Dedifferentiated amniotic fluid mesenchymal stem cell (primary cell): ENCODE results near the gene GPT2.

ENCODE experiments used
- DNase-seq: peaks from one replicate; pipeline ENCODE4 v3.0.0-alpha.2; 2016; ENCODE audit errors: extremely low spot score

Gene GPT2

DNA sequence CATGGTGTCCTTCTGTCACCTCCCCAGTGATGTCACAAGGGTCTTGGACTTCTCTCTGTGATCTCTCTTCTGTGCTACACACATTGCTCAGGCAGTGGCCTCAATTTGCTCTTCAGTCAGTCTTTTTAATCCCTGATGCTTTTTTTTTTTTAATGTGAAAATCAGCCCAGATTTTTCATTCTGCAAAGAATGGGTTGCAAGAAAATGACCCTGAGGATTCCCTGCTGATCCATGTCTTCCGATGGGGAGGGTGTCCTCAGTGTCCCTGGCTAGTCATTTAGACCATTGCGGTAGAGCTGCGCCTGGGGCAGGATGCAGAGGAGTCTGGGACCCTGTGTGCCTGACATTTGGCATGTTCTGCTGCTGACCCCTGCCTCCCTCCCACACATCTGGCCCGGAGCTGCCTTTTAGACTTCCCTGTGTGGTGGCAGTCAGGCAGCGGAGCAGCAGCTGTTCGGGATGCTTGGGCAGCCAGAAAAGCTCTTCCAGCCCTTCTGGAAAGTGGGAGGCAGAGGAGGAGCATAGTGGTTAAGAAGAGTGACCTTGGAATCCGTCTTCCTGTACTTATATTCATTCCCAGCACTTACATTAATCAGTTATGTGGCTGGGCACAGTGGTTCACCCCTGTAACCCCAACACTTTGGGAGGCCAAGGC lies 12.3 kb downstream of the GPT2 start:
- DNase-seq = no peak

DNA sequence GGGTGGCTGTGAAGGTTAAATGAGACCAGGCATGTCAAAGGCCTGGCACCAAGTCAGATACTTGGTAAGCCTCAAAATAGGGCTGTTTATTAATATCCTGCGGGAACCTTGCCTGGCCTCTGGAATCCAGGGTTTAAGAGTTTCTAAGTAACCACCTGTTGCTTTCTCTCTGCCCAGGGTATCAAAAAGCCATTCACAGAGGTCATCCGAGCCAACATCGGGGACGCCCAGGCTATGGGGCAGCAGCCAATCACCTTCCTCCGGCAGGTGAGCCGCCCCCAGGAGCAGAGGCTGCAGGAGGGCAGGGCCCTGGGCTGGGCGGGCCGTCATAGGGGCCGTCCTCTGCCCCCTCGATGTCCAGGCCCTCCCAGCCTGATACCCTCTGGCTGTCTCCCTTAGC lies 13.3 kb downstream of the GPT2 start:
- no peak for DNase-seq

DNA sequence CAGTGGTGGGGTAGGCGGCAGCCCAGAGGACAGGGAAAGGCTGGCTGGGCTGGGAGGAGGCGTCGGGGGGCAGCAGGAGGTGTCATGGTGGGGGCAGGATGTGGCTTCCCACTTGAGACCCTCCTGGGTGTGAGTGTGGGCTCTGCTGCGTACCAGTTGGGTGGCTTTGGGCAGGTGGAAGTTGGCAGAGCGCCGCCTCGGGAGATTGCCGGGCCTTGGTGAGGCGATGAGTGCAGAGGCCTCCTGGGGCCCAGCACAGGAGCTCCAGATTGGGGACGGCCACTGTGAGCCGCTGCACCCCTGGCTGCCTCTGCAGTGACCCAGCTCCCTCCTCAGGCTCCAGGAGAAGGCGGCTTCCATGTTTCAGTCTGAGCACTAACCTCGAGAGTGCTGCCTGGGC lies 13.8 kb downstream of the GPT2 start:
- DNase-seq = no peak

DNA sequence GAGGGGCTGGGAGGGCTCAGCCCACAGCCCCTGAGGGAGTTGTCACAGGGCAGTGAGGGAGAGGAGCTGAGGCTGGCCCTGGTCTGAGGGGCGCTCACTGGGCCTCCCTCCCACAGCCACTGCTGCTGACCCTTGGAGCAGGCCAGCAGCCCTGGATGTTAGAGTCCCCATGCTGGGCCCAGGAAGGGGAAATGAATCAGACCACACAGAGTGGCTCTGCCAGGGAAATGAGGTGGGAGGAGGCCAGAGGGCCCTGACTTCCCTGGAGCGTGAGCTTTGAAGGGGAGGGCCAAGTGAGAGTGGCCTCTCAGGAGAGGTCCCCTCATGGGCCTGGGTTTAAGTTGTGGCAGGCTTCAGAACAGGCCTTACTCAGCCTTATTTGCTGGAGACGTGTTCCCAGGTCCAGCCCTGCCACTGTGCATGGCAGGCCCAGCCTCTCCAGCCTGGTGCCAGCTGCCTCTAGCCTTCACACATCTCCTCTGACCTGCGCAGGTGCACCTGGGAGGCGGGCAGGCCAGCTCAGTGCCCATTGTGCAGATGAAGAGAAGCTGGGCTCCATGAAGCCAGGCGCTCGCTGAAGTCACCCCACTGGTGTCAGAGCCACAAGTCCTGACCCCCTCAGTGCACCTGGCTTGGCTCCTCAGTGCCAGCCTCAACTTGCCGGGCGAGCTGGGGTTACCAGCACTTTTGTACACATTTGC lies 15.4 kb downstream of the GPT2 start:
- DNase-seq = no peak

DNA sequence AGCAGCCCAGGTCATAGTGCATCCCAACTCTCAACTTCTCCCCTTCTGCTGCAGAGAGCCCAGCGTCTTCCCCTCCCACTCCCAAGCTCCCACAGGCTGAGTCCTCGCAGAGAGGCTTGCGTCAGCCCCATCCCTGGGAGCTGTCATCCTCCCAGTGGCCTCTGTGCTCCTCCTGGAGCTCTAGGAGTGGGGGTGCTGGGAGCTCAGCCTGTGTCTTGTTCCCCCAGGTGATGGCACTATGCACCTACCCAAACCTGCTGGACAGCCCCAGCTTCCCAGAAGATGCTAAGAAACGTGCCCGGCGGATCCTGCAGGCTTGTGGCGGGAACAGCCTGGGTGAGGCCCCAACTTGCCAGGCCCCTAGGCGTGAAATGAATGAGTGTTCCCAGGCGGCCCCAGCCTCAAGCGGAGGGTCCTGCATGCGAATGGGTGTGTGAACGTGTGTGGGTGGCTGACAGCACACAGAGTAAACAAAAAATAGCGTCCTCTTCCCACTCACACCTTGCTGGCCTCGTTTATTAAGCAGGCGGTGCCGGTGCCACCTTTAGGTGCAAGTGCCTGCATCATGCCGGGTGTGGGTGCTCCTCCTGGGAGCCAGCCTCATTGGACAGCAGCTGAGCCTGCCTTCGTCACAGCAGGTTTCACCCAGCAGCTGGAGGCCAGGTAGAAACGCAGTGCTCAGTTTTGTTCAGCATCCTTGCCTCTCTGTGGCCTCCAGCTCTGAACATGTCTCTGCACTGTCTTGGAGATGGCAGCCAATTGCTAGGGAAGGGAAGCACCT lies 16.5 kb downstream of the GPT2 start:
- DNase-seq = no peak

DNA sequence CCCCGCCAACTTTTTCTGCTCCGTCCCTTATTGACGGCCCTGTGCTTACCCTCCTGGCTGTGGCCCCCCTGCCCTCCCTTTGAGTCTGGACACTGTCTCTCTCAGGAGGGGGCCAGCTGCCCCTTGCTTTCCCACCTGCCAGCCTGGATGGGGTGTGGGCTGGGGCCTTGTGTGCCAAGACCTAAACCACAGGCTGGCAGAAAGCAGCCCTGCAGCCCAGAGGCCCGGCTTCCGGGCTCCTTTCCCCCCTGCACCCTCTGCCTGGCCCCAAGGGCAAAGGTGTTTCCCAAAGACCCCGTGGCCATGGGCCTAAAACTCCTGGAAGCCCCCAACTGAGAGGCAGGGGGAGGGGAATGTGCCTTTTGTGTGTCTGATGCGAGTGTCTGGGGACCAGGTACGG lies 17.5 kb downstream of the GPT2 start:
- DNase-seq = no peak

DNA sequence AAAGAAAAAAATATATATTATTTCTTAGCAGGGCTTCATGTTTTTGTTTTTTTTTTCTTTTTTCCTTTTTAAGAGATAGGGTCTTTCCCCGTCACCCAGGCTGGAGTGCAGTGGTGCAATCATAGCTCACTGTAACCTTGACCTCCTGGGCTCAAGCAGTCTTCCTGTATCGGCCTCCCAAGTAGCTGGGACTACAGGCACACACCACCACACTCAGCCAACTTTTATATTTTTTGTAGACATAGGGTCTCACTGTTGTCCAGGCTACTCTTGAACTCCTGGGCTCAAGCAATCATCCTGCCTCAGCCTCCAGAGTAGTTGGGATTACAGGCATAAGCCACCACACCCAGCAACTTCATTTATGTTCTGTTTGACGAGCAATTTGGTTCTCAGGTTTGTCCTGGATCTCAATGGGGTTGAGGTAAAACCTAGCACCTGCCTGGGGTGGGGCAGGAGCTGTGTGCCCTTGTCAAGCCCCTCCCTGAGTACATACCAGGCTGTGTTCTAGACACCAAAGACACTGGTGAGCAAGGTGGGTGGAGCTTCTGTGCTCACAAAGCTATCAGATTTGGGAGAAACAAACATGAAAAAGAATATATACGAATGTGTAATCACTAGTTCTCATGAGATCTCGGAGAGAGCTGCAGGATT lies 19.2 kb downstream of the GPT2 start:
- no peak for DNase-seq

DNA sequence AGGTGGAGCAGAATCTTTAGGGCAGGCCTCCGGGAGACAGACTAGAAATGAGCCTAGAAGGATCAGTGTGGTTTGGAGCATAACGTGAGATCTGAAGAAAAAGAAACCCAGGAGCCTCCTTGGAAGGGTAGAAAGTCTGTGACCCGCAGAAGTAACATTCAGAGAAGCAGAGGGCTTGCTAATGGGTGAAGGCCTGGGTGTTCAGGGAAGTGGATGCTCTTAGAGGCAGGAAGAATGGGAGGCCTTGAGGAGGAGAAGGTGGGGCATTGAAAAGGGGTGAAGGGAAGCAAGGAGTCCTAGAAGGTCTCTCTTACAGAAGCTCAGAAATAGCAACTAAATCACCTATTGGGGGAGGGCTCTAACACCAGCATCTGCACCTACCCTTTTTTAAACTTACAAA lies 20.3 kb downstream of the GPT2 start:
- DNase-seq = no peak

DNA sequence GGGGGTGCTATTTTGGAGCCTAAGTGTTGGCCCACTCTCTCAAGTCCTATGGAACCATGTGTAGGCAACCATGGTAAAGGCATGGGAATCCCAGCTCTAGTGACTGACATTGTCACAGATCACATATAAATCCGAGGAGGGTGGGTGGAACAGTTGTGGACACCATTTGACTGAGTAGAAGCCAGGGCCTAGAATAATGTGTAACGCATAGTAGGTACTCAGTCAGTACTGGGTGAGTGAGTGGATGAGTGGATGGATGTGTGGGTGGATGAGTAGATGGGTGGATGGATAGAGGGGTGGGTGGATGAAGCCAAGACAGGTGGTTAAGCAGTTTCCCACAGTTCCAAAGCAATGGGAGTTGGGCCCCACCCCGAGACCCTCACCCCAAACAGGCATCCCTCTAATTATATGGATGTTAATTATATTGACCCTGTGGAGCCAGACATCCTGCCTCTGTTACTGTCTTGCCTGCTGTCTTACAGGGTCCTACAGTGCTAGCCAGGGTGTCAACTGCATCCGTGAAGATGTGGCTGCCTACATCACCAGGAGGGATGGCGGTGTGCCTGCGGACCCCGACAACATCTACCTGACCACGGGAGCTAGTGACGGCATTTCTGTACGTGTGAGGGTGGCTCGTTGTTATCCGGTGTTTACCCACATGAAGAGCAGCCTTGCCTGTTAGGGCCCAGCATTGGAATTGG lies 22.3 kb downstream of the GPT2 start:
- no peak for DNase-seq

DNA sequence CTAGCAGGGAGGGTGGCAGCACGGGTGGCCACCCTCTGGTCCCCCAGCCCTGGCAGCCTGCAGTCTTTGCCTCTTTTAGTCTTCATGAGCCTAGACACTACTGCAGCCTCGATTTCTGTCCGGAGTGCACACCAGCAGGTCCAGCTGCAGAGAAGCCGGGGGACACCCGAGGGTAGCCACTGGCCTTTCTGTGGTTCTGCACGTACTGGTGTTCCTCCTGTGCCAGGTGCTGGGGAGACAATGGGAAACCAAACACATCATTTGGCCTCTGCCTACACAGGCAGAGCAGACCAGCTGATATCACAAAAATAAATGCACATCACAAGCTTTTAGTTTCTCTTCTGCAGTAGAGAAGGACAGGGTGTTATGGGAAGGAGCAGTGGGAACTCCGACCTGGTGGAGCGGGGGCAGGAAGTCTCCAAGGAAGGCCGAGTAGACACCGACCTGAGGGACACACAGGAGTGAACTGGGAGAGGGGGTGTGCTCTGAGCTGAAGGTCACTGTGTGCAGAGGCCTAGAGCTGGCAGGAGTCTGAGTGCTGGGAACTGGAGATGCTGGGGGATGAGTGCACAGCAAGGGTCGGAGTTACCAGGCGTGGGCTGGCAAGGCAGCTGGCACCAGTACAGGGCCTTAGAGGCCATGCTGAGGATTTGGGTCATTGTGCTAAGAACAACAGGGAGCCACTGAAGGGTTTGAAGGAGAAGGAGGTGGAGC lies 23.1 kb downstream of the GPT2 start:
- DNase-seq = no peak

DNA sequence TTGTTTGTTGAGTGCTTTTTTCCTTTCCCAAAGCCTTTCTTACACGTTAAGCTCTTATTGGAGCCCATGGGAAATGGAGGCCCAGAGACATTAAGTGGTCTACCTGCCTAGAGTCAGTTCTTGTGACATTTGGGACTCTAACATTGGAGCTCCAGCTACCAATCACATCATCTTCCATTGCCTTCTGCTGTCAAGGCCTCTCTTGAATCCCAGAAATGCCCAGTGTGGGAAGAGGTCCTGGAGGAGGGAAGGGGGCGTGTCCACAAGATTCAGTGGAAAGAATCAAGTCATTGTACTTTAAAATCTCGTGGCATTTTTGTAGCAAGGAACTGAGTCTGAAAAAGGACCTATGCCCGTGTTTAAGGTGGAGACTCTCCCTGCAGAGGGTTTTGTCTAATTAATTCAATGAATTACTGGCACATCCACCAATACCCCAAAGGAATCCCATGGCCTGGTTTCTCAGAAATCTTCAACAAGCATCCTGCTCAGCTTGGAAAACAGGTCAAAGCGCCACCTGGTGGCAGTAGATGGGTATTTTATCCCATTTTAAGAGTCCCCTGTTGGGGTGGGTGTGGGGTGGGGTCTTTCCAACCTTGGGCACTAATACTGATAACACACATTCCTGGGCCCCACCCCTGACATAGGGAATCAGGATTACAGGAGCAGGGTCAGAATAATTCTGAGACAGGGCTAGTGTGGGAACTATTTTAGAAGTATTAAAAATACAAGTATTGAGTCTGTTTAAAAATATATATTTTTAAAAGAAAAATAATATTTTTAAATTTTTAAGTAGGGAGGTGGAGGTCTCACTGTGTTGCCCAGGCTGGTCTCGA lies 24.6 kb downstream of the GPT2 start:
- peak; percentile 25 for DNase-seq

DNA sequence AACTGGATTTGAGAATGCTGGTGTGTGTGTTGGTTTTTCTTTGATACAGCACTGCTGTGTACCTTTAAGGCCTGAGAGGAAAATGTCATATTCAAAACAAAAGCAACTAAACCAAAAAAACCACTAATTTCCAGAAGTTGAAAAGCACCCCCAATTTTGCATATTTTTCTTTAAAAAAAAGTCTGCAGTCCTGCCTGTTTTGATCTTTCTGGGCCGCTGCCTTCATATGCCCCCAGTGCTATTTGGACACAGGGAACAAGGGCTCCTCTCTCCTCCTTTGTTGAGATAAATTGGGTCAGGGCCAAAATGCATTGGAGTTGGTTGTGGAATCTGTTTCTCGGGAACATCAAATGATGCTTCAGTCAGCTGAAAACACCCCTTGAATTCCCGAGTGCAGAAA lies 26.9 kb downstream of the GPT2 start:
- no peak for DNase-seq

DNA sequence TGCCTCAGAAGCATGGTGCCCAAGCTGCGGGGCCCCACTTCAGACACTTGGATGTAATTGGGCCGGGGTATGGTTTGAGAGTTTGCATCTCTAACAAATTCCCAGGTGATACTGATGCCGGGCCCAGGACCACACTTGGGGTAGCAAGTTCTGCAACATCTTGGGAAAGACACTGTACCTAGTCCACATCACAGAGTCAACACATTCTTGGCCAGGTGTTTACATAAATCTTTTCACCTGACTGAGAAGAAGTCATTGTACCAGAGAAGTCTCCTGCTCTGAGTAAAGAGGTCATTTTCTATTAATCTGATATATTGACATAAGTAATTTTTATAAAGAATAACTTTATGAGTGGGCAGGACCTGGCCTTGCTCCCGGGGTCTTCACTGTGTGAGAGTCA lies 27.5 kb downstream of the GPT2 start:
- DNase-seq = no peak

DNA sequence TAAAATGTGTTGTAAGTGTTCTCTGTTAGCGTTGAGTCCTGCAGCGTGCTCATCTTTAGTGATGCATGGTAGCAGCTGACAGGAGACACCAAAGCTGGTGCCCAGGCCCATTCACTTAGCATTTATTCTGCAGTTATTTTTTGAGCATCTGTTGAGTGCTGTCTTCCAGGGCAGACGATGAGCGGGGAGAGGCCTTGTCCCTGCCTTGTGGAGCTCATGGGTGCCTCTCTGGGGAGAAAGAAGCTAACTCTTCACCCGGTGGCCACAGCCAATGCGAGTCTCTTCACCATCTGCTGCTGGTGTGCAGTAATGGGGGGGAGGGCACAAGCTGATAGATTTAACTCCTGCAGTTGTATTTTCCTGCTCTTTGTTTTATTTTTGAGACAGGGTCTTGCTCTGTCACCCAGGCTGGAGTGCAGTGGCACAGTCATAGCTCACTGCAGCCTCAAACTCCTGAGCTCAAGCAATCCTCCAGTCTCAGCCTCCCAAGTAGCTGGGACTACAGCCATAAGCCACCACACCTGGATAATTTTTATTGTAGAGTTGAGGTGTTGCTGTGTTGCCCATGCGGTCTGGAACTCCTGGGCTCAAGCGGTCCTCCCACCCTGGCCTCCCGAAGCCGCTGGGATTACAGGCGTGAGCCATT lies 30.5 kb downstream of the GPT2 start:
- no peak for DNase-seq

DNA sequence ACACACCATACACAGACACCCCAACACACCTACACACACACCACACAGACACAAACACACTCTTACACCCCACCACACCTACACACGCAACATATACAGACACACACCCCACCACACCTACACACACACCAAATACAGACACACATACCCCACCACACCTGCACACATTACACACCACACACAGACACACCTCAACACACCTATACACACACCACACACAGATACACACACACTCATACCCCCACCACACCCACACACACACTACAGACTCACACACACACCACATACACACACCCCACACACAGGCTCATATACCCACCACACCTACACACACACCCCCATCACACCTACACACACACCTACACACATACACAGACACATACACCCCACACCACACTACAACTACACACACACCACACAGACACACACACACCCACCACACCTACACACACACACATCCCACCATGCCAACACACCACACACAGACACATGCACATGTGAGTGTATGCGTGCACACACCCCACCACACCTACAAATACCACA lies 31.4 kb downstream of the GPT2 start:
- DNase-seq = no peak

DNA sequence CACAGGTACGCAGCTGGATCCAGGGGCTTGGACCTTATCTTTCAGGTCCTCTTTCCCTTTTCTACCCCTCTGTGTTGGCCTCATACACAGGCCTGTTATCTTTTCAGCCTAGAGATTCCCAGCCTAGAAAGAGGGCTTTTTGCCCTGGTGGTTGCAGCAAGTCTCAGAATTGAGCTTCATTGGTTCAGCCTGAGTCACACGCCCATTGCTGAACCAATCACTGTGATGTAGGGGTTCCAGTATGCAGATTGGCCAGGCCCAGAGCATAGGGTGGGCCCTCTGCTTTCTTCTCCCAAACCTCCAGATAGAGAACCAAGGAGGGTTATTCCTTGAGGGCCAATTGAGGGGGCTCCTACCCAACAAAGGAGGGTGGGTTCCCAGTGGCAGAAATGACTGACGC lies 32.8 kb downstream of the GPT2 start:
- no peak for DNase-seq

DNA sequence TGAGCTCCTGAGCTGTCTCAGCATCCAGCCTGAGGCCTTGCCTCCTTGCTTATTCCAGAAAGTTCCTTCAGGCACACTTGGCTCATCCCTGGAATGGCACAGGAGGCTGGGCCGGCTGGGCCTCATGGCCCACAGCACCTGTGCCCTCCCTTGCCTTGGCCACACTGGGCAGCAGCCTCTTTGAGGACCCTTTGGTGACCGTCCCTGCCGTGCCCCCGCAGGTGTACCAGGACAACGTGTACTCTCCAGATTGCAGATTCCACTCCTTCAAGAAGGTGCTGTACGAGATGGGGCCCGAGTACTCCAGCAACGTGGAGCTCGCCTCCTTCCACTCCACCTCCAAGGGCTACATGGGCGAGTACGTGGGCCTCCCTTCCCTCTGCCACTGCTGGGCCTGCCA lies 34.2 kb downstream of the GPT2 start:
- DNase-seq = no peak

DNA sequence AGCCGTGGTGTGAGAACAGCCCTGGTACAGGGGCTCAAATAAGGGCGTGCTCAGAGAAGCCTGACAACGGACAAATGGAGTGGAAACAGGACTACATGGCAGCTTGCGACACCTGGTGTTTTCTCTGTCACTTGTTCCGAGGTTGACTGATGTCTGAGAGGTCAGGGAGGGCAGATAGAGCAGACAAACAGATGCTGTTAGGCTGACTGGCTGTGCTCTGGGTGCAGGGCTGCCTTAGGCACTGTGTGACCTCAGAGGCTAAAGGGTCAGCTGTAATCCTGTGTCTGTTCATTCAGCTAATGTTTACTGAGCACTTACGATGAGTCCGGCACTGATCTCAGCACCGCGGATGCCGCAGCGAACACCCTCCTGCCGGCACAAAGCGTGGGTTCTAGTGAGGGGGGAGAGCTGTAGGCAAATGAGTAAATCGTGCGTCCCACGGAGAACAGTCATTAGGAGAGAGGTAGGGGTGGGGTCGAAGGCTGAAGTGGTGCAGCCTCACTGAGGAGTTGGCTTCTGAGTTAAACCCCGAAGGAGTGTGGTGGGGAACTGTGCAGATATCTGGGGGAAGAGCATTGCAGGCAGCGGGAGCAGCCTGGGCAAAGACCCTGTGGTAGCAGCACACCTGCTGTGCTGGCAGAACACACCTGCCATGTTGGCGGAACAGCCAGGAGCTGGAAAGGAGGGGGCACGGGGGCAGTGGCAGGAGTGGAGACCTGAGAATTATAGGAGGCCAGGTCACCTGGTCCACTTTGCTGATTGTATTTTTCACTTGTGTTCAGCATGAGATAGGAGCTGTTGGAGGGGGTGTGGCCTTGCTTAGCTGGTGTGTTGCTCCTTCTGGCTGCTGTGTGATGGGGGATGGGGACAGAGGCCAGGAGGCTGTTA lies 35.0 kb downstream of the GPT2 start:
- DNase-seq = no peak
